Activated naive CD8-positive, alpha-beta T cell treated with anti-CD3 and anti-CD28 coated beads for 36 hours (primary cell): ENCODE results near the gene B4GALT2. TPM values are rescaled to one million over a fixed set of nuclear protein-coding genes. Genes with fewer than 3 reads are reported as not detected.
A peak's percentile ranks its signal among the peaks of the same experiment; 100 is the strongest.

Experiments
- DNase-seq: peaks from one replicate; pipeline ENCODE4 v3.0.0; 2021
- H3K27ac Mint-ChIP-seq: one replicate; pipeline ENCODE4 v1.8.0; 2022; ENCODE audit warnings: mild to moderate bottlenecking, moderate library complexity, mixed read lengths
- H3K27me3 Mint-ChIP-seq: one replicate; pipeline ENCODE4 v1.8.0; 2022; ENCODE audit warnings: mild to moderate bottlenecking, mixed read lengths
- H3K36me3 Mint-ChIP-seq: one replicate; pipeline ENCODE4 v1.8.0; 2021; ENCODE audit warnings: mild to moderate bottlenecking, mixed read lengths
- H3K4me1 Mint-ChIP-seq: one replicate; pipeline ENCODE4 v1.8.0; 2021; ENCODE audit warnings: mixed read lengths
- H3K4me3 Mint-ChIP-seq: one replicate; pipeline ENCODE4 v1.8.0; 2022; ENCODE audit warnings: mild to moderate bottlenecking, moderate library complexity, mixed read lengths
- H3K9me3 Mint-ChIP-seq: one replicate; pipeline ENCODE4 v1.8.0; 2022; ENCODE audit warnings: mixed read lengths
- total RNA-seq, 2 experiments: library from RNA; stranded (reverse); gene quantifications; one replicate each; pipeline ENCODE4 v1.2.3, GENCODE V29; 2021

Gene B4GALT2
- total RNA-seq, 2 experiments from 2014 or later, result 38.5 to 41.6 TPM

DNA sequence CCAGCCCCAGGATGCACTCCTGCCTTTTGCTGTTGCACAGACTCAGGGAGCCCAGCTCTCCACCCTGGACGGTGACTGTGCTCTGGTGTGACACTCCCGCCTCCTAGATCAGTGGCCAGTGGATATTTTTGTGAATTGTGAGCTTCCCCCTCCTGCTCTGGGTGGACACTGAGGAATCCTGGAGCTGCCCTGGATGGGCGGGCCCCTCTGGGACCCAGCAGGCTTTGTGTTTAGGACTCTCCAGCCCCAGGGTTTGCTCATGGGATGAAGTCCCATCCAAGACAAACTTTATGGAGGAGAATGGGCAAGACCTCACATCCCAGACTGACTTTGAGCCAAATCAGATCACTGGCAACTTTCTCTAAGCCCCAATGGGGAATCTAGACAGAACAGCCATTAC lies 36.2 kb downstream of the B4GALT2 start:
- H3K4me3 Mint-ChIP-seq, result no peak overlapping the region
- H3K36me3 Mint-ChIP-seq, result peaks cover 2% of the 10 kb centered on the region
- no peaks in the 10 kb centered on the region for H3K9me3 Mint-ChIP-seq
- peaks cover 15% of the 10 kb centered on the region for H3K4me1 Mint-ChIP-seq
- DNase-seq, result no peak
- no peaks in the 10 kb centered on the region for H3K27me3 Mint-ChIP-seq
- no peak overlapping the region for H3K27ac Mint-ChIP-seq

DNA sequence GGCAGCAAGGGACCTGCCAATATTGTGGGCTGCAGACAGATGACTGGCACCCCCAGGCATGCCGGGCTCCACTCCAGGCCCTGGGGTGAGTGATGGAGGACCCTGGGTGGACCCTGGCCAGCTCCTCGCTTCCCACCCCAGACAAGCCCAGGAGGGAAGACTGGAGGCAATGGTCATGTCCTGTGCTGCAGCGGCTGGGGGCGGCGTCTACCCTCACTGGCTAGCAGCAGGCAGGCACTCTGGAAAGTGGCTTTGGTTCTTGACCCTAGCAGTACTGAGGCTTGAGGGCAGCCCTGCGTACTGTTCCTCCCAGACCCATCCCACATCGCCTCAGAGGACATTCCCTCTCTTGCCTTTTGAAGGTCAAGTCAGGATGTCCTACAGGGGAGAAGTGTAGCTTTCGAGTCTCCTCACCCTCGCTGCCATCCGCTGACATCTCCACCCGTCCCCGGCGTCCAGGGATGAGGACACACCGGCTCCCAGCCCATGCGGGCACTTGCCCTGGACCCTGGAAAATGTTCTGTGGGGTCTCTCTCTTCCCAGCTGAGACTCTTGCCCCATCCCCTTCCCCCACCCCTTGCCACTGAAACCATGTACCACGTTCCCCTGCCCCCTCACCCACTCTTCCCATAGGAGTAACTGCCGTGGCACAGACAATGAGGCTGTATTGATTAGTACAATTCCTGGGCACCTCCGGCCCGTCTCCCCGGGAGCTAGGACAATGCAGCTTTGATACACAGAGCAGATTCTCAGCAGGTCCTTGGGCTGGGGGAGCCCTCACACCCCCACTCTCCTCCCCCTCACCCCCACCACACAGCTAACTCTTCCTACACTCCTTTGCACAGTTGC lies 37.3 kb downstream of the B4GALT2 start:
- Mint-ChIP-seq H3K4me1 (peaks cover 15% of the 10 kb centered on the region), H3K4me3 (no peak overlapping the region), H3K9me3 (no peaks in the 10 kb centered on the region), H3K27ac (no peak overlapping the region), H3K36me3 (peaks cover 2% of the 10 kb centered on the region), H3K27me3 (no peaks in the 10 kb centered on the region)
- no peak for DNase-seq

- peaks cover 2% of the 10 kb centered on the region for H3K36me3 Mint-ChIP-seq
- no peak overlapping the region for H3K27ac Mint-ChIP-seq
- peaks cover 15% of the 10 kb centered on the region for H3K4me1 Mint-ChIP-seq
- no peak for DNase-seq
- no peak overlapping the region for H3K4me3 Mint-ChIP-seq
- H3K9me3 Mint-ChIP-seq, result no peaks in the 10 kb centered on the region
- no peaks in the 10 kb centered on the region for H3K27me3 Mint-ChIP-seq
These were observed 37.9 kb downstream of the B4GALT2 start for GRCh38 chr1:44016890-44017400.

GRCh38 chr1:44019466-44019948 lies 40.5 kb downstream of the B4GALT2 start:
- H3K27me3 Mint-ChIP-seq, result no peaks in the 10 kb centered on the region
- no peak overlapping the region for H3K27ac Mint-ChIP-seq
- no peak overlapping the region for H3K4me3 Mint-ChIP-seq
- no peaks in the 10 kb centered on the region for H3K9me3 Mint-ChIP-seq
- DNase-seq, result no peak
- peaks cover 11% of the 10 kb centered on the region for H3K36me3 Mint-ChIP-seq
- peaks cover 2% of the 10 kb centered on the region for H3K4me1 Mint-ChIP-seq

DNA sequence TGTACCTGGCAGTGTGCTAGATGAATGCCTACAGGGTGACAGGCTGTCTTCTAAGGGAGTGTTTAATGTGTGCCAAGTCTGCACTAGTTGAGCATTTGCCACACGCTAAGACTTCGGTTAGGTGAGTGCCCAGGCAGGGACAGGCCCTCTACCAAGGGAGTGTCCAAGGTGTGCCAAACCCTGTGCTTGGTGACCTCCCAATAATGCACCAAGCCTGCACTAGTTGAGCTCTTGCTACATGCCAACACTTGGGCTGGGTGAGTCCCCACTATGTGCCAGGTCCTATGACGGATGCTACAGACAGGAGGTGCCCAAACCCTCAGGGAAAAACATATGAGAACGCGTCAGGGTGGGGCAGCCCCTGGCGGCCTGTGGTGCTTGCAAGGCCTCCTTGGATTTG lies 41.5 kb downstream of the B4GALT2 start:
- peaks cover 15% of the 10 kb centered on the region for H3K36me3 Mint-ChIP-seq
- no peaks in the 10 kb centered on the region for H3K27me3 Mint-ChIP-seq
- no peak for DNase-seq
- H3K4me3 Mint-ChIP-seq, result no peak overlapping the region
- no peak overlapping the region for H3K27ac Mint-ChIP-seq
- no peaks in the 10 kb centered on the region for H3K4me1 Mint-ChIP-seq
- H3K9me3 Mint-ChIP-seq, result no peaks in the 10 kb centered on the region

- no peak for DNase-seq
- Mint-ChIP-seq H3K36me3 (peaks cover 15% of the 10 kb centered on the region), H3K27ac (no peak overlapping the region), H3K4me3 (no peak overlapping the region), H3K4me1 (no peaks in the 10 kb centered on the region), H3K27me3 (no peaks in the 10 kb centered on the region), H3K9me3 (no peaks in the 10 kb centered on the region)
These were observed 42.1 kb downstream of the B4GALT2 start for GRCh38 chr1:44021156-44021555.

DNA sequence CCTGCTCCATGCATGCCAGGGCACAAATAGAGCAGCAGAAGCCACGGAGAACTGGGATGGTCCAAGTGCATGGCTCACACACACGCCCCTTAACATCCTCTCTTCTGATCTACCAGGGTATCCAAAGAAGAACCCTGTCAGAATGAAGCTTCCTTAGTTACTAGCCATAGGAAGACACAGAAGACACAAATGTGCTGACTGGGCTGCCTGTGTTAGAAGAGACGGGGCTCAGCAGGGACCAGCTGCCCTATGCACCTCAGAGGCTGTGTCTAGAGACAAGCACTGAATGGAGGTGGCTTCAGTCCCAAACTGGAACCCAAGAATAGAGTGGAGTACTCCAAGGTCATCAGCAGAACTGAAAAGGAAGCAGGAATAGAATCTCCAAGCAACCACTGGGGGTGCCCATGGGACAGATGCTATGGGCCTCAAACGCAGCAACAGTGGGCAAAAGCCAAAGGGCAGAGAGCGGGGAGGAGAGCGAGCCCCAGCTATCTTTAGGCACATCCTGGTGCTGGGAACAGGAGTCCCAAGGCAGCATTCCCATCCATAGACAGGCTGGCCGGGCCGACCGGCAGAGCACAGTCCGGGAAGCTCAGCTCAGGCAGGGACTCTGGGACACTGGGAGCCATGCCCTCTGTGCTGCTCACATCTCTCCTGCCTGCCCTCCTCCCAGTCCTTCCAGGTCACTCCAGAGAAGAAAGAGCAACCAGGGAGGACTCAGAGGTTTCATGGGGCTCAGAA lies 42.7 kb downstream of the B4GALT2 start:
- Mint-ChIP-seq H3K9me3 (no peaks in the 10 kb centered on the region), H3K4me3 (no peak overlapping the region), H3K27me3 (no peaks in the 10 kb centered on the region), H3K27ac (no peak overlapping the region), H3K36me3 (peaks cover 15% of the 10 kb centered on the region), H3K4me1 (no peaks in the 10 kb centered on the region)
- DNase-seq, result no peak

GRCh38 chr1:44024031-44024902 lies 45.3 kb downstream of the B4GALT2 start:
- Mint-ChIP-seq H3K4me3 (no peak overlapping the region), H3K36me3 (peaks cover 23% of the 10 kb centered on the region), H3K27ac (no peak overlapping the region), H3K4me1 (peaks cover 8% of the 10 kb centered on the region), H3K27me3 (no peaks in the 10 kb centered on the region), H3K9me3 (no peaks in the 10 kb centered on the region)
- no peak for DNase-seq

- Mint-ChIP-seq H3K9me3 (no peaks in the 10 kb centered on the region), H3K4me3 (no peak overlapping the region), H3K27me3 (no peaks in the 10 kb centered on the region), H3K36me3 (peaks cover 22% of the 10 kb centered on the region), H3K4me1 (peaks cover 14% of the 10 kb centered on the region), H3K27ac (no peak overlapping the region)
- DNase-seq, result no peak
These were observed 46.0 kb downstream of the B4GALT2 start for GRCh38 chr1:44024903-44025525.

DNA sequence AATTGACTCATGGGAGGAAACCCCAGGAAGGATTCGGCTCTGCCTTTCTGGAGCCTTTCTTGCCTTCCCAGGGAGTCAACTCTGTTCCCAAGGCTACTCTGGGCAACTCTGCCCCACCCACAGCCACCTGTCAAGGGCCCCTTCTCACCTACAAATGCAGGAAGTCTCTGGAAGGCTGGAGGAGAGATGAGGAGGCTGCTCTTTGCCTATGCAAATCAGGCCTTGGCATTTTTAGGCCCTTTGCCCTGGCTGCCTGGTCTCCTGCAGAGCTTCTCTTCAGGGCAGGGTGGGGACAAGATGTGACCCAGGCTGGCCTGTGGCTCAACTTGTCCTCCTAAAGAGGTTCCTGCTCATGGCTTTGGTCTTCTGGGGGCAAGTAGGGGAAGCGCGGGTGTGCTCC lies 46.8 kb downstream of the B4GALT2 start:
- Mint-ChIP-seq H3K27me3 (no peaks in the 10 kb centered on the region), H3K36me3 (peaks cover 21% of the 10 kb centered on the region), H3K4me3 (no peak overlapping the region), H3K4me1 (peaks cover 14% of the 10 kb centered on the region), H3K27ac (no peak overlapping the region), H3K9me3 (no peaks in the 10 kb centered on the region)
- DNase-seq, result no peak

DNA sequence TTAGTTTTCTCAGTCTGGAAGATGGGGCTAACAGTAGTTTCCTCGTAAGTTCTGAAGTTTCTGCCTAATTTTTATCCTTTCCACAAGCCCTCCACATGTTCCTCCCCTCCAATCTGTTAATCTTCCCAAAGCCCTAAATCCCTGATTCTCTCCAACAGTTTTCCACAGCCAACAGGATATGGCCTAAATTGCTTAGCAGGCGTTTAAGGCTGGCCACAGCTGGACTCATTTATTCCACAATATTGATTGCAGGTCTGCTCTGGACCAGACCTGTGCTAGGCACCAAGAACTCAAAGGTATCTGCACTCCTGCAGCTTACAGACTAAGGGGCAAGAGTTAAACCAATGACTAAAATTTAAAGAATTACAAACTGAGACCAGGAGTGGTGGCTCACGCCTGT lies 48.3 kb downstream of the B4GALT2 start:
- H3K4me1 Mint-ChIP-seq, result peaks cover 18% of the 10 kb centered on the region
- no peaks in the 10 kb centered on the region for H3K27me3 Mint-ChIP-seq
- no peaks in the 10 kb centered on the region for H3K9me3 Mint-ChIP-seq
- H3K27ac Mint-ChIP-seq, result no peak overlapping the region
- DNase-seq, result no peak
- H3K4me3 Mint-ChIP-seq, result no peak overlapping the region
- H3K36me3 Mint-ChIP-seq, result peaks cover 18% of the 10 kb centered on the region

DNA sequence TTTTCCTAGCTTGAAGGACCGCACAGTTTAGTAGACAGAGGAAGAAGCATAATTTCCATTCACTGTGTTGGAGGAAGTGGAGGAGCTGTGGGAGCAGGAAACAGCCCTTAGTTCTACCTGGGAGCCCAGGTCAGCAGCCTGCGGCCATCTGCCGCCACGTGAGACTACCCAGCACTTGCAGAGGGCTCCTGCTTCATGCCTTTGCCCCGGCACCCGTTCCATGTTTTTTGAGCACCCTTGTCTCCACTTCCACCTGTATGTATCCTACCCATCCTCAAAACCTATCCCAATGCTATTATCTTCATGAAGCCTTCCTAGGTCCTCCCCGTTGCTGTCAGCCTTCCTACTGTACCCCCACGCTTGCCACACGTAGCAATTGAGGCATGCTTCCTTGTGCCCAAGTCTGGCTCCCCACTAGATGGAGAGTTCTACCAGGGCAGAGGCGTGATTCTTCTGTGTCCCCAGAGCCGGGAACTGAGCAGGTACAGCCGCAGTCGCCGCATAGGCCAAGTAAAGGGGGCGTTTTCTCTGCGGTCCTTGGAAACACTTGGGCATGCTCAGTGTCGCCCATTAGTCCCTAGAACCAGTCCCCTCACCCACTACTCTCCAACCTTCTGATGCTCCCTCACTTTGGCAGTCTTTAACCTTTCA lies 50.4 kb downstream of the B4GALT2 start:
- Mint-ChIP-seq H3K4me3 (peak overlapping the region; percentile 98), H3K27ac (peak overlapping the region; percentile 99), H3K27me3 (no peaks in the 10 kb centered on the region), H3K4me1 (peaks cover 23% of the 10 kb centered on the region), H3K36me3 (peaks cover 12% of the 10 kb centered on the region), H3K9me3 (no peaks in the 10 kb centered on the region)
- DNase-seq, result no peak

GRCh38 chr1:44029911-44030604 lies 51.0 kb downstream of the B4GALT2 start:
- Mint-ChIP-seq H3K4me3 (peak overlapping the region; percentile 98), H3K9me3 (no peaks in the 10 kb centered on the region), H3K36me3 (peaks cover 9% of the 10 kb centered on the region), H3K27me3 (no peaks in the 10 kb centered on the region), H3K4me1 (peaks cover 23% of the 10 kb centered on the region), H3K27ac (peak overlapping the region; percentile 99)
- DNase-seq, result peak; percentile 92
